Large intestine (tissue), 3 donors: ENCODE results near the gene ADAMTS17. TPM values are rescaled to one million over a fixed set of nuclear protein-coding genes. Genes with fewer than 3 reads are reported as not detected.

Experiments used
- DNase-seq, 2 donors: peaks; one replicate each; pipeline versions ENCODE4 v3.0.0 to v3.0.0-alpha.2; 2013
- H3K27ac ChIP-seq: one replicate; pipeline ENCODE4 v1.5.1; 2013; ENCODE audit warnings: low read length
- H3K27me3 ChIP-seq: 2 replicates; pipeline ENCODE4 v1.6.1; 2013; ENCODE audit warnings: low read length; ENCODE audit not compliant: control insufficient read depth, insufficient read depth
- H3K36me3 ChIP-seq: 2 replicates; pipeline ENCODE4 v1.6.1; 2013; ENCODE audit warnings: low read length; ENCODE audit not compliant: control insufficient read depth, insufficient read depth
- H3K4me1 ChIP-seq: one replicate; pipeline ENCODE4 v1.6.1; 2013; ENCODE audit warnings: low read length; ENCODE audit not compliant: control insufficient read depth, insufficient read depth
- H3K4me3 ChIP-seq: one replicate; pipeline ENCODE4 v1.5.1; 2013; ENCODE audit warnings: low read length
- H3K9me3 ChIP-seq: one replicate; pipeline ENCODE4 v1.6.1; 2013; ENCODE audit warnings: mild to moderate bottlenecking, low read depth, low read length, moderate library complexity; ENCODE audit not compliant: control insufficient read depth
- whole genome bisulfite sequencing: methylation state at CpG from one replicate; pipeline ENCODE4 v1.1.5; 2013; ENCODE audit warnings: low lambda C conversion rate; ENCODE audit not compliant: insufficient coverage; 5-methylcytosine and 5-hydroxymethylcytosine counted together
- polyA plus RNA-seq: library from polyadenylated mRNA; unstranded; fragments of 120-200 nt; gene quantifications from one replicate; pipeline ENCODE4 v1.2.1, GENCODE V29; 2013

The ADAMTS17 gene
- polyA plus RNA-seq, 1 donor: 3.7 TPM

DNA sequence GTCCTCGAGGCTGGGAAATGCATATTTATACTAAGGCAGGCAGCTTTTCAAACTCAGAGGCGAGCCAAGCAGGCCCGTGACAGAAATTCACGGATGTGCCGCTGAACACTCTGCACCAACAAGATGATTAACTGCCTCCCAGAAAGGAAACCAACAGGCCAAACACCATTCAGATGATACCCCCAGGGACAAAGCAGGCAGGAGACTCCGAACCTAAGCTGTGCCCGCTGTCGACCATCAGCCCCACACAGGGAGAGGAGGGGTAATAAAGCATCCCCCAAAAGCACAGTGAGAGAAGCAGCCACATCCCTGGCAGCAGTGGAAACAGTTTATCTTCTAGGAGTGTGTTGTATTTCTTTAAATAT lies 31.8 kb downstream of the ADAMTS17 start:
- DNase-seq: no peak
- no peak overlapping the region for H3K27ac ChIP-seq
- no peaks in the 10 kb centered on the region for H3K4me1 ChIP-seq
- no peaks in the 10 kb centered on the region for H3K9me3 ChIP-seq
- H3K36me3 ChIP-seq: no peaks in the 10 kb centered on the region
- WGBS: no CpG with 5 or more reads among the region's 8 CpGs
- H3K4me3 ChIP-seq: no peak overlapping the region
- no peaks in the 10 kb centered on the region for H3K27me3 ChIP-seq

DNA sequence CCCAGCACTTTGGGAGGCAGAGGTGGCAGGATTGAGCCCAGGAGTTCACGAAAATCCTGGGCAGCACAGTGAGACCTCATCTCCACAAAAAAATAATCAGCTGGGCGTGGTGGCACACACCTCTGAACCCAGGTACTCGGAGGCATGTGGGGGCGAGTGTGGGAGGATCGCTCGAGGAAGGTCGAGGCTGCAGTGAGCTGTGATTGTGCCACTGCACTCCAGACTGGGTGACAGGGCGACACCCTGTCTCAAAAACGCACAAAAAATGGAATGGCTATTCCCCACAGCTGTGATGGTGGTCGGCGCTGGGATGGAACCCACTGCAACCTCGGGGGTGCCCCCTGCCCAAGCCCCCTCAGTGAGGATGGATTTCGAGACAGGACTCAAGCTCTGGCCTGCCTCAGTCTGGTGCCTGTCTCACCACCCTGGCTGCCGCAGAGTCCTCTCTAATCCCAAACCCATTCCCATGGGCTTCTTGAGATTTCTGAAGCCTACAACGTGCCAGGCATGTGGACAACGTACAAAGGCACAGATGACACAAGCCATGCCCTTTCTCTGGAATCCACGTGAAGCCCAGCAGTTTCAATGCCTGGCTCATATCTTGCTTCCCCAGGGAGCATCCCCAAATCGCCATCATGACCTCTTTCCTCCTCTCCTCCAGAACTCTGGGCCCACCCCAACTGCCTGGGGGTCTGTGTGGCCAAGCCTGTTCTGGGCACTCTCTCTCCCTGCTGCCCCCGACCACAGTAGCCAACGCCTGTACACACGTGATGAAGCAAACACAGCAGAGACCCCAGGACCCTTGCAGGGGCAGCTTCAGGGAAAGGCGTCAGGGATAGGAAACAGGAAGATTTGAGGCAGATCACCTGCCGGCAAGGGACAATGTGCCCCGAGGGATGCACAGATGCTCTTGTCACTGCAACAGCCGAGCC lies 32.4 kb downstream of the ADAMTS17 start:
- no peak for DNase-seq
- Histone ChIP-seq H3K9me3 (no peaks in the 10 kb centered on the region), H3K27ac (no peak overlapping the region), H3K36me3 (no peaks in the 10 kb centered on the region), H3K4me1 (no peaks in the 10 kb centered on the region), H3K27me3 (no peaks in the 10 kb centered on the region), H3K4me3 (no peak overlapping the region)
- 90% methylated on average over 2 of the region's 25 CpGs for WGBS

DNA sequence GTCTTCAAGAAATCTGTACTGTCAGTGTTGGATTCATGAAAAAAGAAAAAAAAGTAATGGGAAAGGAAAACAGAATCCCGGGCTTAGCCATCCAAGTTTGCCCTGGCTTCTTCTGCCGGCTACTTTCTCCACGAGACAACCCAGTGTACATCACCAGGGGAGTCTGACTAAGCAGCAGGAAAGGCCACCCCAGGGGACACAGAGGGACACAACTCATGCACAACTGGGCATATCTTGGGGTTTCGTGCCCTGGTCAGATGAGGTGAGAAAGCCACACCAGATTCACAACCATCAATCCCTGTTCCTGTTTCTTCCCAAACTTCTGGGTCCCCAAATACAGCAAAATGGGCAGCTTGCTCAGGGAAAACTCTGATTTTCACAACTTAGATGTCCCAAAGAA lies 33.2 kb downstream of the ADAMTS17 start:
- no CpG with 5 or more reads among the region's 4 CpGs for WGBS
- no peak overlapping the region for H3K4me3 ChIP-seq
- H3K27ac ChIP-seq: no peak overlapping the region
- no peaks in the 10 kb centered on the region for H3K9me3 ChIP-seq
- H3K36me3 ChIP-seq: no peaks in the 10 kb centered on the region
- H3K4me1 ChIP-seq: no peaks in the 10 kb centered on the region
- no peak for DNase-seq
- H3K27me3 ChIP-seq: no peaks in the 10 kb centered on the region

DNA sequence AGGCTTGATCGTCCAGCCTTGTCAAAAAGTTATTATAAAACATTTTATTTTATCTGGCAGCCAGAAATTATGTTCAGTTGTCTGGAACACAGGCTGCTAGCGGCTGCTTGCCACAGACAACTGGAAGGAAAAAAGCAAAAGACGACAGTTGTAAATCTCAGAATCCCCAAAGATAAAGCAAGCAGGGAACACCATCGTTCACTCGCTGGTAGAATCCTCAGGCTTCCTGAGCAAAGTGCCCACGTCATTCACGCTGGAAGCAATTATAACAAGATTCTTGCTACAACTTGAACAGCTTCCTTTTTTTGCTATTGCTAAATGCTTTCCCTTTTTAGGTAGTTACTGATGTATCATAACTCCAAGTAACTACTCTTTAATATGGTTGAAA lies 33.6 kb downstream of the ADAMTS17 start:
- no peak overlapping the region for H3K4me3 ChIP-seq
- no peaks in the 10 kb centered on the region for H3K4me1 ChIP-seq
- no peak overlapping the region for H3K27ac ChIP-seq
- WGBS: 80% methylated on average over 1 of the region's 7 CpGs
- H3K27me3 ChIP-seq: no peaks in the 10 kb centered on the region
- H3K9me3 ChIP-seq: no peaks in the 10 kb centered on the region
- no peak for DNase-seq
- no peaks in the 10 kb centered on the region for H3K36me3 ChIP-seq

DNA sequence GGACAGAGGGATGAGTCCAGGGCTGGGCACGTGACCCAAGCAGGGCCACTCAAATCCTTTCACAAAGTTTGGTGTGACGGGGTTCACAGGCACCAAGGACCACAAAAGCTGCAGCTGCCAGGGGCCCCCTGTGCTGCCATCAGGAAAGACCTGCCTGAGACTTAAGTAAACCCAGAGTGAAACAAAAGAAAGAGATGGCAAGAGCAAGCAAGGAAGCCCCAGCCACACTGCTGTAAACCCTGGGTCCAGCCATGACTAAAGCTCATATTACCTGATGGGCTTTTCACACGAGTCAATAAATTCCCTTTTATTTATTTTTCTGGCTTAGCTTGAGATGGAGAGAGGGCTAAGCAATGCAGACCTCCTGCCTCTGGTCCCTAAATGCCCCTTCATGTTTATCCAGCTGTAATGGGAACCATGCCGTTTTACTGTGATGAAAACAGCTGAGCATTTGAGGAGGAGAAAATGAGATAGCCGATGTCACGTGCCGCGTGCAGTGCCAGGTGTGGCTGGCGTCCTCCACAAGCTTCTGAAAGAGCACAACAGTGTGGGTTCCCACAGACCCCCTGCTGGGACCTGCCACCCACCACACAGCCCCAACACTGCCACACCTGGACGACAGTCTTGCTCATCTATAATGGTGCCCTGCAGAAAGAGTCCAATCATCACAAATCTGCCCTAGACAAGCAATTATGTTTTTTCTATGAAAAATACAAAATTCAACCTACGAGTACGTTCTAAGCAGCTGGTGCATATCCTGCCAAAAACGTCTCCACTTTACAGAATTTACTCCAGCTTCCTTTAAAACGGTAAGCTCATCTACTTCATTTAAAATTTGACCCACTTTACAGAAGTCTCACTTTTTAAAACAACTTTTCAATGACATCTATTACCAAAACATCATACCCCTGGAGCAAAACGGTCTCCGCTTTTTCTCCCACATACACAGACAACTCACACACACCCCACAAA lies 34.2 kb downstream of the ADAMTS17 start:
- no peaks in the 10 kb centered on the region for H3K9me3 ChIP-seq
- WGBS: 88% methylated on average over 4 of the region's 16 CpGs
- no peak for DNase-seq
- no peak overlapping the region for H3K27ac ChIP-seq
- H3K36me3 ChIP-seq: no peaks in the 10 kb centered on the region
- no peak overlapping the region for H3K4me3 ChIP-seq
- H3K4me1 ChIP-seq: no peaks in the 10 kb centered on the region
- no peaks in the 10 kb centered on the region for H3K27me3 ChIP-seq

DNA sequence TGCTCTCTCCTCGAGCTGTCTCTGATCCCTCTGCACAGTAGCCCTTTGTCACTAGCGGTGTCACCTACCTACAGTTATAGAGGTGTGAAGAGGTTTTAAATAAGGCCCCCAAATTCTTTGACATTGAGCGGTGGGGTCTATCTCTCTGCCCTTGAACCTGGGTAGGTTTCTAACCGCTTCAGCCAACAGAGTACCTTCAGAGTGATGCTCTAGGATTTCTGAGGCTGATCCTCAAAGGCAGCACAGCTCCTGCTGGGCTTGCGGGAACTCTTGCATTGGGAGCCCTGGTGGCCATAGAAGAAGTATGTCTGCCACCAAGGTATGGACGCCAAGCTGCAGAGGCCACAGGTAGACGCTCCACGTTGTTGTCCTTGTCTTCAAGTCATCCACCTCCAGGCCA lies 35.7 kb downstream of the ADAMTS17 start:
- Histone ChIP-seq H3K4me3 (no peak overlapping the region), H3K36me3 (no peaks in the 10 kb centered on the region), H3K27ac (no peak overlapping the region), H3K9me3 (no peaks in the 10 kb centered on the region), H3K4me1 (no peaks in the 10 kb centered on the region), H3K27me3 (no peaks in the 10 kb centered on the region)
- no CpG with 5 or more reads among the region's 8 CpGs for WGBS
- DNase-seq: no peak

DNA sequence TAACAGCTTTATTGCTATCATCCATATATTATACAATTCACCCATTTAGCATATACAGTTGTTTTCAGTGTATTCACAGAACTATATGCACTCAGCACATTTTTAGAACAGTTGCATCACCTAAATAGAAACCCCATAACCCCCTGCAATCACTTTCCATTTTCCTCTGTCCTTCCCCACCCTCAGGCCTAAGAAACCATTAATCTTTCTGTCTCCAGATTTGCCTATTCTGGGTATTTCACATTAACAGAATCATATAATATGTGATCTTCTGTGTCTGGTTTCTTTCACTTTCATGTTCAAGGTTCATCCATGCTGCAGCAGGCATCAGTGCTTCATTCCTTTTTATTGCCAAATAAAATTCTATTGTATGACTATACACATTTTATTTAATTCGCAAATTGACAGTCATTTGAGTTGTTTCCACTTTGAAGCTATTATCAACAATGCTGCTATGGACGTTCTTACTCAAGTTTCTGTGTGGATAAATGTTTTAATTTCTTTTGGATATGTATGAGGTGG lies 39.8 kb downstream of the ADAMTS17 start:
- peak in 1 of 2 donors; percentile 57 for DNase-seq
- Histone ChIP-seq H3K27me3 (no peaks in the 10 kb centered on the region), H3K4me3 (no peak overlapping the region), H3K4me1 (no peaks in the 10 kb centered on the region), H3K36me3 (no peaks in the 10 kb centered on the region), H3K9me3 (no peaks in the 10 kb centered on the region), H3K27ac (no peak overlapping the region)
- WGBS: 78% methylated on average over 1 of the region's 2 CpGs

DNA sequence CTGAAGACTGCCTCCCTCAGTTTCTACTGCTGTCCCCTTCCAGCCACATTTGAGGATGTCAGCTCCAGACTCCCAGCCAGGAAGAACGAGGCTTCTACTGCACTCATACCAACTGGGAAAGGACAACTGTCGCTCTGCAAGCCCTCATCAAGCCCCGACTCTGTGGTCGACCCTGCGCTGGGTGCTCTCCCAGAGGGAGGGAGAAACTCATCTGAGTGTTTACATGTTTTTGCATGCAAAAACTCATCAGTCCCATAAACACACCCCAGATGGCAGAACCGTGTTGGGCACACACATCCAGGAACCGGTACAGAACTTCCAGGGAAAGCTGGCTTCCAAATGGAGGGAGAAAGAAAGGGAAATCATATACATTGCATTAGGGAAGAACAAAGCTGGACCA lies 43.5 kb downstream of the ADAMTS17 start:
- H3K36me3 ChIP-seq: no peaks in the 10 kb centered on the region
- DNase-seq: no peak
- WGBS: 100% methylated on average over 1 of the region's 7 CpGs
- no peaks in the 10 kb centered on the region for H3K4me1 ChIP-seq
- H3K9me3 ChIP-seq: no peaks in the 10 kb centered on the region
- no peak overlapping the region for H3K27ac ChIP-seq
- H3K4me3 ChIP-seq: no peak overlapping the region
- H3K27me3 ChIP-seq: no peaks in the 10 kb centered on the region

DNA sequence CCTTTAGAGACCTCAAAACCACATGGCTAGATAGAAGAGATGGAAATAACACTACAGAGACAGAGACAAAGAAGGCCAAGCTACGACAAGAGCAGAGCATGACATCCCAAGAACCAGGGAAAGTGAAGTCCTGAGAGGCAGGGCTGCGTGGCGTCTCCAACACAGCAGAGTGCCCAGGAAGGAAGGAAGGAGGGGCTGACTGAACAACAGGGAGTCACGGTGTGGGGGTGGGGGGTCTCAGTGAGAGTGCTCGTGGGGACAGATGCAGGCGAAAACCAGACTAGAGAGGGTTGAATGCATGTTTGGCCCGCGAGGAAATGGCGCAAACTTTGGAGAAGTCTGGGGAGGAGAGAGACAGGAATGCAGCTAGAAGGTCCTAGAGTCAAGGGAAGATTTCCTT lies 44.0 kb downstream of the ADAMTS17 start:
- WGBS: 66% methylated on average over 7 of the region's 9 CpGs
- no peak overlapping the region for H3K27ac ChIP-seq
- no peaks in the 10 kb centered on the region for H3K9me3 ChIP-seq
- H3K4me1 ChIP-seq: no peaks in the 10 kb centered on the region
- no peaks in the 10 kb centered on the region for H3K27me3 ChIP-seq
- no peak overlapping the region for H3K4me3 ChIP-seq
- no peaks in the 10 kb centered on the region for H3K36me3 ChIP-seq
- no peak for DNase-seq

DNA sequence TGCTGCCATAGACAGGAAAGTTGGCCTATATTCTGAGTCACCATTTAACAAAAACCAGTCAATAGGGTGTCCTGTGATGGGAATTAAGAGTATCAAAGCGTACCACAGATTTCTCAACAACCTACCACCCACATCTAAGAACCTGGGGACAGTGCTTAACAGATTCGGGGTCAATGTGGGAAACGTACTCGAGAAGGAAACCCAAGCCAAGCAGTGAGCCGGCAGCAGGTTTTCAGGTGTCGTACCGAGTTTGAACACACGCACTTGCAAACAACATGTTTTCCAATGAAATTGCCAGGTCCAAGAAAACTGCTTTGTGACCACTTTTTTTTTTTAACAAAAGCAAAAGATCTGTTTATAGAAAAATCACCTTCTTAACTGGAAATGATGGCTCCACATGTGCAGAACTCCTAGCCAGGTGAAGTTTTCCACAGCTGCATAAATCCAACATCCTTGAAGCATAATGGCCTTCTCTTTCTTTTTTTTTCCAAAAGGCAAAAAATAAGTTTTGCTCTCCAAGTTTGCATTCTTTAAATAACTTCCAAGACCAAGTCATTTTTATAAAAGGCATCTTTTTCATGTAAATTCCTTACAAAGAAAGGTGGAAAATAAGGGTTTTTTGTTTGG lies 45.7 kb downstream of the ADAMTS17 start:
- H3K4me1 ChIP-seq: no peaks in the 10 kb centered on the region
- H3K27ac ChIP-seq: no peak overlapping the region
- no peak for DNase-seq
- 100% methylated on average over 2 of the region's 8 CpGs for WGBS
- no peaks in the 10 kb centered on the region for H3K27me3 ChIP-seq
- no peaks in the 10 kb centered on the region for H3K36me3 ChIP-seq
- no peaks in the 10 kb centered on the region for H3K9me3 ChIP-seq
- H3K4me3 ChIP-seq: no peak overlapping the region
